GM12878 (cell line): ENCODE results near the gene CASR. TPM values are rescaled to one million over a fixed set of nuclear protein-coding genes. Genes with fewer than 3 reads are reported as not detected.

ENCODE experiments used
- ATAC-seq: fragments of 200-7000 bp; cut with Tn5 transposase; 3 replicates; pipeline ENCODE4 v1.9.1; 2020; ENCODE audit warnings: mild to moderate bottlenecking, moderate library complexity
- BruUV-seq: library from RNA; stranded (reverse); fragments of 400-500 nt; replicated peaks from 2 replicates; lab custom pipeline; 2021; lab: Mats Ljungman, UMichigan
- CTCF ChIA-PET: fragments of 300-600 bp; sonication (Branson Sonifier 250); formaldehyde crosslinking; extraction: SDS; loops from one replicate; lab custom pipeline; 2021; ENCODE audit warnings: inconsistent platforms; lab: Yijun Ruan, JAX
- POLR2A ChIA-PET: fragments of 350-600 bp; formaldehyde crosslinking; extraction: SDS; loops from one replicate; lab custom pipeline; 2021; ENCODE audit warnings: inconsistent platforms; lab: Charles Lee
- RAD21 ChIA-PET: fragments of 300-600 bp; sonication (Branson Sonifier 250); formaldehyde crosslinking; loops from one replicate; lab custom pipeline; 2023; ENCODE audit warnings: antibody characterized with exemption; ENCODE audit not compliant: unreplicated experiment; lab: Charles Lee
- SMC1A ChIA-PET: fragments of 300-600 bp; sonication (Branson Sonifier 250); formaldehyde crosslinking; loops from one replicate; lab custom pipeline; 2023; ENCODE audit not compliant: unreplicated experiment, uncharacterized antibody; lab: Charles Lee
- DNase-seq: peaks from one replicate; pipeline ENCODE4 v3.0.0-alpha.2; 2011; ENCODE audit warnings: low read depth, low spot score
- FAIRE-seq: peaks from 3 replicates; lab custom pipeline; 2011; peaks lifted over from hg19 to GRCh38; lab: Jason Lieb, UNC
- H2AFZ ChIP-seq: 2 replicates; pipeline ENCODE4 v1.6.0; 2011; ENCODE audit warnings: low read depth, low read length, control low read depth; ENCODE audit not compliant: control insufficient read depth
- H3K27ac ChIP-seq: 2 replicates; pipeline ENCODE4 v1.5.1; 2011; ENCODE audit warnings: control low read depth; ENCODE audit not compliant: control insufficient read depth, insufficient read depth
- H3K27me3 ChIP-seq, 2 experiments: replicated peaks in 1 of 2; 2 replicates each; pipeline versions ENCODE4 v1.6.0 to v1.6.1; 2011; ENCODE audit warnings: low read length in 1 of 2; ENCODE audit not compliant: control insufficient read depth in 2 of 2, insufficient read depth in 2 of 2
- H3K36me3 ChIP-seq, 2 experiments: 2 replicates each; pipeline ENCODE4 v1.5.1; 2011; ENCODE audit warnings: low read length in 1 of 2; ENCODE audit not compliant: control insufficient read depth in 2 of 2, insufficient read depth in 2 of 2
- H3K4me1 ChIP-seq: 2 replicates; pipeline ENCODE4 v1.6.1; 2011; ENCODE audit warnings: mild to moderate bottlenecking, low read length, moderate library complexity, mixed read lengths; ENCODE audit not compliant: control insufficient read depth, insufficient read depth
- H3K4me2 ChIP-seq: 2 replicates; pipeline ENCODE4 v1.6.0; 2011; ENCODE audit warnings: control low read depth; ENCODE audit not compliant: control insufficient read depth, insufficient read depth
- H3K4me3 ChIP-seq: fragments of 200-600 bp; sonication (generic); 2 replicates; pipeline ENCODE4 v1.5.1; 2016
- H3K79me2 ChIP-seq: 2 replicates; pipeline ENCODE4 v1.6.0; 2011; ENCODE audit warnings: low read length; ENCODE audit not compliant: control insufficient read depth, insufficient read depth
- H3K9ac ChIP-seq: 2 replicates; pipeline ENCODE4 v1.8.0; 2011; ENCODE audit warnings: low read length, control low read depth, mixed read lengths; ENCODE audit not compliant: control insufficient read depth, insufficient read depth
- H3K9me3 ChIP-seq: replicated peaks from 3 replicates; pipeline ENCODE4 v1.5.1; 2011; ENCODE audit warnings: mild to moderate bottlenecking, low read length; ENCODE audit not compliant: control insufficient read depth, insufficient read depth
- H4K20me1 ChIP-seq: 2 replicates; pipeline ENCODE4 v1.6.0; 2011; ENCODE audit not compliant: control insufficient read depth, insufficient read depth
- JUNB ChIP-seq: IDR thresholded peaks from 2 replicates; pipeline ENCODE4 v1.6.1; 2016; ENCODE audit warnings: antibody characterized with exemption, mild to moderate bottlenecking
- PML ChIP-seq: IDR thresholded peaks from 2 replicates; pipeline ENCODE4 v1.6.1; 2012; ENCODE audit warnings: low read length, inconsistent platforms
- RELA ChIP-seq: fragments of 450-650 bp; IDR thresholded peaks from 2 replicates; pipeline ENCODE4 v1.8.0; 2014; ENCODE audit warnings: borderline replicate concordance; ENCODE audit not compliant: partially characterized antibody
- WGBS: methylation state at CpG from one replicate; pipeline ENCODE4 v1.1.6; 2016; ENCODE audit warnings: low lambda C conversion rate; ENCODE audit not compliant: insufficient replicate concordance, insufficient coverage; ENCODE audit errors: missing lambda C conversion rate; 5-methylcytosine and 5-hydroxymethylcytosine counted together
- in situ Hi-C: fragments of 300-500 bp; cut with MboI; formaldehyde crosslinking; loops from 9 replicates; pipeline ENCODE4 v1.14.3; 2018; ENCODE audit warnings: mixed read lengths
- intact Hi-C: fragments of 100-400 bp; cut with micrococcal nuclease; formaldehyde crosslinking; loops from one replicate; pipeline ENCODE4 v1.14.2; 2022; ENCODE audit not compliant: unreplicated experiment
- polyA plus RNA-seq, 11 experiments: library from polyadenylated mRNA; depleted of rRNA in 4 of 11; unstranded in 6 of 11; stranded (reverse) in 5 of 11; fragments of >200 nt; fragmentation: Nextera tagmentation in 4 of 11; fragmentation: Illumina TruSeq in 1 of 11; extraction: Ambion mirVana in 4 of 11; extraction: Trizol in 1 of 11; gene quantifications; 1 replicate in 1 of 11; 2 replicates in 10 of 11; pipeline versions ENCODE4 v1.2.1 to v1.2.3, GENCODE V29; 2011 to 2016; ENCODE audit warnings: inconsistent platforms in 2 of 11, missing spikeins in 2 of 11, low read depth in 1 of 11
- total RNA-seq, 4 experiments: library from RNA; depleted of rRNA in 3 of 4; stranded (reverse); fragments of >200 nt in 3 of 4; fragmentation: Illumina TruSeq in 1 of 4; extraction: Trizol in 1 of 4; gene quantifications; 2 replicates each; pipeline versions ENCODE4 v1.2.1 to v1.2.3, GENCODE V29; 2013 to 2021
- TF ChIP-seq, protein P1 (sequence below): fragments of 450-650 bp; IDR thresholded peaks from 2 replicates; pipeline ENCODE4 v1.6.1; 2016; ENCODE audit warnings: mild to moderate bottlenecking
- TF ChIP-seq, protein P2 (sequence below): fragments of 450-650 bp; IDR thresholded peaks from 2 replicates; pipeline ENCODE4 v1.6.1; 2016; ENCODE audit warnings: mild to moderate bottlenecking, moderate library complexity, borderline replicate concordance
- TF ChIP-seq, protein P3 (sequence below): fragments of 450-650 bp; IDR thresholded peaks from 2 replicates; pipeline ENCODE4 v1.6.1; 2017; ENCODE audit warnings: mild to moderate bottlenecking, low read depth, inconsistent platforms; ENCODE audit not compliant: poor library complexity, severe bottlenecking

CASR gene
- total and polyA plus RNA-seq, 10 of the 15 experiments (the other 5 are each of a cell fraction or from before 2014, with no cell fraction given): 0.04 to 0.37 (median 0.11) TPM

DNA sequence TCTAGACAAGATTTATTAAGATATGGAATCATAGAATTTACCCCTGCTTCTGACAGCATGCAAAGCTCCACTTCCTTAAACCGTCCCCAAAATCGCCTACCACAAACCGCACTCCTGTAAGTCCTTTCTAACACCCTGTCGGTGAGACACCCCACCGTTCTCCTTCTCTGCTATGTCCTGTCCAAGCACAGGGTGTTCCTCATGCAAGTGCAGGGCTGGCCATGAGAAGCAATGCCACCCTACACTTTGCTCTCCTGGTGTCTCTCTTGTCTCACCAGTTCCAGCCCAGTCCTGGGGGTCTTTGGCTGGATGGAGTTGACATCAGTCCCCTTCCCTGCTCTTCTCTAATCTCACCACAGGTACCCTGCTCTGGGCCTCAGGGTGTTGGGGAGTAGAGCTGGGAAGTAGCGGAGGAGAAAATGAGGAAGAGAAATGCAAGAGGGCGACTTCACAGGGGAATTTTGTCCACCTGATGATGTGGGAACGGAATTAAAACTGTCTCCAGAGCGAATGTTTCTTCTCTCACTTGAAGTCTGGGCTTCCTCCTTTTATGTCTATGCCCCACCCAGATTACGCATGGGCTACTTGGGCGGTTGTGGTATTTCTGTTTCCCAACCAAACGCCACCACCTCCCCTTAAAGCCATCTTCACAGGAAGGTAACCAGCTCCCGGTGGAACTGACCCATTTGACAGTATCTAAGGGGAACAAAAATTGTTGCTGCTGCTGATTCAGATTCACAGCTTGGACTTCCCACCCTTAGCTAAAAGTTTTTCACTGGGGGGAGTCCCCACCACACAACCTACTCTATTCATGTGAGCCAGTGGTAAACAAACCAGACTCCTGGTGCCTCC, 49.9 kb downstream of the CASR start (continued):
- TF ChIP-seq, protein P1, sequence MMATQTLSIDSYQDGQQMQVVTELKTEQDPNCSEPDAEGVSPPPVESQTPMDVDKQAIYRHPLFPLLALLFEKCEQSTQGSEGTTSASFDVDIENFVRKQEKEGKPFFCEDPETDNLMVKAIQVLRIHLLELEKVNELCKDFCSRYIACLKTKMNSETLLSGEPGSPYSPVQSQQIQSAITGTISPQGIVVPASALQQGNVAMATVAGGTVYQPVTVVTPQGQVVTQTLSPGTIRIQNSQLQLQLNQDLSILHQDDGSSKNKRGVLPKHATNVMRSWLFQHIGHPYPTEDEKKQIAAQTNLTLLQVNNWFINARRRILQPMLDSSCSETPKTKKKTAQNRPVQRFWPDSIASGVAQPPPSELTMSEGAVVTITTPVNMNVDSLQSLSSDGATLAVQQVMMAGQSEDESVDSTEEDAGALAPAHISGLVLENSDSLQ: peak; percentile 24; the same call in 1 of the 2 replicates
- TF ChIP-seq PML: no peak

DNA sequence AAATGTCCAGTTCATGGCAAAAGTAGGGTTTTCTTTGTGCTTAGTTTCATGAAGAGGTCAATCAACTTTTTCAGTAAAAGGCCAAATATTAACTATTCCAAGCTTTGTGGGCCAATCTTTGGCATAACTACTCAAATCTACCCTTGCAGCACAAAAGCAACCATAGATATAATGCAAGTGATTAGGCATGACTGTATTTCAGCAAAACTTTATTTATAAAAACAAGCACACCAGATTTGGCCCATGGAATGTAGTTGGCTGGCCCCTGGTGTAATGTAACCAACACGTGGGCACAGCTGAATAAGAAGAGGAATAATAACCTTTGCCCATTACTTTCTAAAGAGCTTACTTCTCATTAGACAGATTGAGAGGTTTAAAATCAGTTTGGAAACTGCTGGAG, 50.6 kb downstream of the CASR start:
- in situ Hi-C loops: no loop called here
- DNase-seq (no peak), FAIRE-seq (no peak), ATAC-seq (no peak)
- RAD21 ChIA-PET: interaction anchor here (0.8 to 7.0 kb wide), 25 partner anchors 9 to 424 kb away, joined by 3 to 123 read pairs (median 4); partner anchors contain the start of genes FAM162A and MIX23
- Histone ChIP-seq H3K27me3 (no peaks in the 10 kb centered on the region), H3K4me1 (peaks cover 38% of the 10 kb centered on the region), H3K9me3 (no peaks in the 10 kb centered on the region; the same call in 2 of the 3 replicates), H4K20me1 (no peaks in the 10 kb centered on the region), H3K4me2 (peak overlapping the region; percentile 94), H2AFZ (peak overlapping the region; percentile 67; the same call in 1 of the 2 replicates), H3K27ac (peak overlapping the region; percentile 86), H3K79me2 (no peaks in the 10 kb centered on the region), H3K4me3 (no peak overlapping the region), H3K36me3 (no peaks in the 10 kb centered on the region), H3K9ac (0 out of 2 replicates have a peak overlapping the region, but pooled peaks have one; percentile 56)
- BruUV-seq: no TSS peak
- 0% methylated on average over 1 of the region's 1 CpG for WGBS
- SMC1A ChIA-PET: interaction anchor here (0.9 to 10.3 kb wide), 25 partner anchors 9 to 688 kb away, joined by 3 to 262 read pairs (median 4); partner anchors contain the start of genes POLQ and WDR5B
- POLR2A ChIA-PET: interaction anchor here (0.7 to 3.5 kb wide), 15 partner anchors 9 to 182 kb away, joined by 3 to 22 read pairs (median 5); partner anchors contain the start of gene WDR5B
- intact Hi-C loops: no loop called here
- TF ChIP-seq JUNB: 0 out of 2 replicates have a peak, but pooled peaks have one; percentile 4
- TF ChIP-seq, protein P2, sequence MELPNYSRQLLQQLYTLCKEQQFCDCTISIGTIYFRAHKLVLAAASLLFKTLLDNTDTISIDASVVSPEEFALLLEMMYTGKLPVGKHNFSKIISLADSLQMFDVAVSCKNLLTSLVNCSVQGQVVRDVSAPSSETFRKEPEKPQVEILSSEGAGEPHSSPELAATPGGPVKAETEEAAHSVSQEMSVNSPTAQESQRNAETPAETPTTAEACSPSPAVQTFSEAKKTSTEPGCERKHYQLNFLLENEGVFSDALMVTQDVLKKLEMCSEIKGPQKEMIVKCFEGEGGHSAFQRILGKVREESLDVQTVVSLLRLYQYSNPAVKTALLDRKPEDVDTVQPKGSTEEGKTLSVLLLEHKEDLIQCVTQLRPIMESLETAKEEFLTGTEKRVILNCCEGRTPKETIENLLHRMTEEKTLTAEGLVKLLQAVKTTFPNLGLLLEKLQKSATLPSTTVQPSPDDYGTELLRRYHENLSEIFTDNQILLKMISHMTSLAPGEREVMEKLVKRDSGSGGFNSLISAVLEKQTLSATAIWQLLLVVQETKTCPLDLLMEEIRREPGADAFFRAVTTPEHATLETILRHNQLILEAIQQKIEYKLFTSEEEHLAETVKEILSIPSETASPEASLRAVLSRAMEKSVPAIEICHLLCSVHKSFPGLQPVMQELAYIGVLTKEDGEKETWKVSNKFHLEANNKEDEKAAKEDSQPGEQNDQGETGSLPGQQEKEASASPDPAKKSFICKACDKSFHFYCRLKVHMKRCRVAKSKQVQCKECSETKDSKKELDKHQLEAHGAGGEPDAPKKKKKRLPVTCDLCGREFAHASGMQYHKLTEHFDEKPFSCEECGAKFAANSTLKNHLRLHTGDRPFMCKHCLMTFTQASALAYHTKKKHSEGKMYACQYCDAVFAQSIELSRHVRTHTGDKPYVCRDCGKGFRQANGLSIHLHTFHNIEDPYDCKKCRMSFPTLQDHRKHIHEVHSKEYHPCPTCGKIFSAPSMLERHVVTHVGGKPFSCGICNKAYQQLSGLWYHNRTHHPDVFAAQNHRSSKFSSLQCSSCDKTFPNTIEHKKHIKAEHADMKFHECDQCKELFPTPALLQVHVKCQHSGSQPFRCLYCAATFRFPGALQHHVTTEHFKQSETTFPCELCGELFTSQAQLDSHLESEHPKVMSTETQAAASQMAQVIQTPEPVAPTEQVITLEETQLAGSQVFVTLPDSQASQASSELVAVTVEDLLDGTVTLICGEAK: peak; percentile 95
- TF ChIP-seq, protein P3, sequence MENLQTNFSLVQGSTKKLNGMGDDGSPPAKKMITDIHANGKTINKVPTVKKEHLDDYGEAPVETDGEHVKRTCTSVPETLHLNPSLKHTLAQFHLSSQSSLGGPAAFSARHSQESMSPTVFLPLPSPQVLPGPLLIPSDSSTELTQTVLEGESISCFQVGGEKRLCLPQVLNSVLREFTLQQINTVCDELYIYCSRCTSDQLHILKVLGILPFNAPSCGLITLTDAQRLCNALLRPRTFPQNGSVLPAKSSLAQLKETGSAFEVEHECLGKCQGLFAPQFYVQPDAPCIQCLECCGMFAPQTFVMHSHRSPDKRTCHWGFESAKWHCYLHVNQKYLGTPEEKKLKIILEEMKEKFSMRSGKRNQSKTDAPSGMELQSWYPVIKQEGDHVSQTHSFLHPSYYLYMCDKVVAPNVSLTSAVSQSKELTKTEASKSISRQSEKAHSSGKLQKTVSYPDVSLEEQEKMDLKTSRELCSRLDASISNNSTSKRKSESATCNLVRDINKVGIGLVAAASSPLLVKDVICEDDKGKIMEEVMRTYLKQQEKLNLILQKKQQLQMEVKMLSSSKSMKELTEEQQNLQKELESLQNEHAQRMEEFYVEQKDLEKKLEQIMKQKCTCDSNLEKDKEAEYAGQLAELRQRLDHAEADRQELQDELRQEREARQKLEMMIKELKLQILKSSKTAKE: no peak
- no peak for TF ChIP-seq RELA
- CTCF ChIA-PET: interaction anchor here (0.6 to 7.4 kb wide), 13 partner anchors 14 to 687 kb away, joined by 3 to 62 read pairs (median 7); no protein-coding TSS in a partner anchor
